ENCODE data around the gene TRMO.

DNA sequence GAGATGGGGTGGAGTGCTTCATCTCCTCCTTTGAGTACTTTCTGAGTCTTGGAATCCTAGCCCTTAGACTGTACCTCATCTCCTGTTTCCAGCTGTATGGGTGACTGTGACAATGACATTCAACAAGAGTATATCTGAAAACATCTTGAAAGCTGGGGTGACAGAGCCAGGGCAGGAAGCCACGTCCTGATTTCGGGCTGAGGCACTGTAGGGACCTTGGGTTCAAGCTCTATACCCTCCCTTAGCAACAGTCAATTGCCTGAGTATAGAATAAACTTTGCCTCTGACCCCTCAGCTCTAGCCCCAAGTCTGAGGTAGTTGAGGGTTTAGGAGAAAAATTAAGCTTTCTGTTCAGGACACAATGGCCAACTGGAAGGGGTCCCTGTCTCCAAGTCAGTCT lies 63.0 kb downstream of the TRMO start:
- no peak for TF ChIP-seq POLR2A (IDR thresholded peaks at IDR 0.05; ENCODE audit: control extremely low read depth in 1 of 2, low read depth in 2 of 2, low read length in 2 of 2)
- no peak for TF ChIP-seq CHD2 (IDR thresholded peaks at IDR 0.05; ENCODE audit: low read length)
- no peak for TF ChIP-seq CREB1 (IDR thresholded peaks at IDR 0.05)

Data from H1 (cell line).